GM10847 (cell line): ENCODE data around the gene TMED3.

Source experiments
- POLR2A ChIP-seq: IDR thresholded peaks from 2 replicates; pipeline ENCODE4 v1.6.1; 2011; ENCODE audit not compliant: insufficient read length; ENCODE audit errors: extremely low read depth

TMED3 gene

GRCh38 chr15:79310985-79311900, at the start of gene TMED3:
Gene TMED3 (plus strand): TSS chr15:79311112. CDS start chr15:79311250, 138 bp downstream.
- peak; percentile 81 for TF ChIP-seq POLR2A

GRCh38 chr15:79261836-79262235, 49.1 kb upstream of the TMED3 start:
- no peak for TF ChIP-seq POLR2A

DNA sequence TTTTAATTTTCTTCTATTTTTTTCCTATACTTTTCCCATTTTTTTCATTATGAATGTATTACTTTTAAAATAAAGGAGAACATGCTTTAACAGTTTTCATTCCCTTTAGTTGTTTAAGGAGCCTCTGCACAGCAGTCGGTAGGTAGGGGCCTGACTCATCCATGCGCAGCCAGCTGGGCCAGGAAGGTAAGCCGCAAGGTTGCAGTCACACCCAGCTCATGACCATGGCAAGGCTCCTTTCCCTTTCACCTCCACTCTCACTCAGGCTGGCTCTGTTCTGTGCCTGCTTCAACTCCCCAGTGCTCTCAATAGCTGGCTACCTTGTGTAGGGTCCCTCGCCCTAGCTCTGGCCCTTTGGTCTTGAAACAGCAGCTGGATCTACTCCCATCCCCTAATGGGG, 45.7 kb upstream of the TMED3 start:
- no peak for TF ChIP-seq POLR2A

- TF ChIP-seq POLR2A, result no peak
Measured at GRCh38 chr15:79265987-79266579, 44.8 kb upstream of the TMED3 start.

DNA sequence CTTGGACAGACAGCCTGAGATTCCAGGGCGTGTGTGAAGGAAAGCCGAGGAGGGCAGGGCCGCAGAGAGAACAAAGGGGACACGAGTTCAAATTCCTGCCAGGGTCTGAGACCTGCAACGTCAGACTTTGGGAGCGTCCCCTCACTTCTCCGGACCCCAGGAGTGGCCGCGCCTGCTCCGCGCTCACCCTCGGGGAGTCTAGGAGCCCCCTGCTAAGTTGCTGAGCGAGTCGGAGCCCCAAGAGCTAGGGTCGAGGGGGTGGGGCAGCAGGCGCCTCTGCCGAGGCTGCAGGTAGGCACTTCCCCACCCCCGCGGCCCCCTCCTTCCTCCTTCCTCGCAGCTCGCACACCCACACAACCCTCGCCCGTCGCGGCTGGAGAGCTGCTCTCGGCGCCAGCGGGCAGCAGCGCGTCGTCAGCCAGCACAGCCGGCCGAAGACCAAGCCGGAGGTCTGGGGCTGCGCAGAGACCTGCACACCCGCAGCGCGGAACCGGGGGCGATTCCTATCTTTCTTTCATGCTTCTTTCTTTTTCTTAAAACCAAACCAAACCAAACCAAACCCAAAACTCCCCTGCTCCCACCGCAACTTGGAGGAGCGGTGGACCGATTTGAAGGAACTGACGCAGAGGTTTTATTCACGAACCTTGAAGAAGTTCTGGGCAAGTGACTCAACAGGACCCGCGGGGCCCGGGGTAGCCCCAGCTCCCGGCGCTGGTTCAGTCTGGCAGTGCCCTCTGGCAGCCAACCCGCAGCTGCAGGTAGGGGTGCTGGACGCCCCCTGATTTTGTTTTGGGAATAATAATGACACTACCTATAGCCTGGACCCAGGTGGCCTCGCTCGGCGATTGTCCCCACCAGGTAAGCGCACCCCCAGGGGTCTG, 28.3 kb upstream of the TMED3 start, which contains the start of gene ANKRD34C:
Gene ANKRD34C, plus strand, starts transcription at position 352 of the 881 bp plus-strand sequence. CDS start 10,563 bp downstream, outside the sequence.
- no peak for TF ChIP-seq POLR2A

- no peak for TF ChIP-seq POLR2A
Measured at GRCh38 chr15:79283252-79284048, 27.5 kb upstream of the TMED3 start.

- TF ChIP-seq POLR2A, result no peak
Measured at GRCh38 chr15:79290642-79291275, 20.2 kb upstream of the TMED3 start.

- no peak for TF ChIP-seq POLR2A
Measured at GRCh38 chr15:79292011-79292410, 18.9 kb upstream of the TMED3 start.

- TF ChIP-seq POLR2A, result no peak
Measured at GRCh38 chr15:79294075-79294474, 16.8 kb upstream of the TMED3 start.

GRCh38 chr15:79296583-79296982, 14.3 kb upstream of the TMED3 start:
- no peak for TF ChIP-seq POLR2A

DNA sequence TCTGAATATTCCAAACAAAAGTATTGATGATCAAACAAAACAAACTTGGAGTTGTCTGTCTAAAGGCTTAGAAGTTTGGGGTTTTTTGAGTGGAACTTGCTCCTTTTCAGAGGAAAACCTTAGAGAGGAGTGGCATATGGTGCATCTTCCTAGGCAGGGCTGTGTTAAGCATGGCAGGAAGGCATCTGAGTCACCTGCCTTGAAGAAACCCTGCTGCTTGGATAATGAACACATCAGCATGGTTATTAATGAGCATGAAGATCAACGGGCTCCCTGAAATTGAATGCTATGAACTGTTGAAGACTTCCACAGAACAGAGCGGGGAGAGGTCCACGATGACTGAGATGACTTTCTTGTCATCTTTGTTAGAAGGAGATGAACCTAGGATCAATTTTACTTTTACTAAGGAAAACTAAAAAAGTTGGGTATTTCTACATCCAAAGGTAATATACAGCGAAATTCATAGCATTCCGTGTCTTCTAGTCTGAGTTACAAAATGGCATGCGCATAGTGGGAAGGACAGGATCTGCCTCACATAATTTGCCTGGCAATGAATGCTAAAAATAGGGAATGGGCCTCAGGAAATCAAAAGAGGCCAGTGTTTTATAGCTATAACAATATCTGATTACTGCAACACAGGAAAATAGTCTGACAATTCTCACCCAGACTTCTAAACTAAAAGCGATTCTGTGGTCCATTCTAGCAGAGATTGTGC, 11.6 kb upstream of the TMED3 start:
- TF ChIP-seq POLR2A, result no peak

DNA sequence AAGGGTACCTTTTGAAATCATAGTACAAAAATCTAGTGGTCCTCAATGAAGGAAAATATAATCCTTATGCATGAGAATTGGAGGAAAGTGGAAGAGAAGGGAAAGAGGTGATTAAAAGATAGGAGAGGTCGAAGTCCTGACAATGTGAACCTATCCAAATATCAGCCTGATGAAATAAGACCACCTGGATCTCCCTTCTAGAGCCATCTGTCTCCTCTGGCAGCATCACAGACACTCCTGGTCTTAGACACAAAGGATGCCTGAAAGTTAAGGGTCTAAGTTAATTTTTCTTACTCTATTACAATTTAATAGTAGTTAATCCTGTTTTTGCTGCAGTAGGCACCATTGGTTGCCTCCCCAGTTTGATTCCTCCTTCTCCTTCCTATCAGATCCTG, 11.1 kb upstream of the TMED3 start:
- TF ChIP-seq POLR2A, result no peak

DNA sequence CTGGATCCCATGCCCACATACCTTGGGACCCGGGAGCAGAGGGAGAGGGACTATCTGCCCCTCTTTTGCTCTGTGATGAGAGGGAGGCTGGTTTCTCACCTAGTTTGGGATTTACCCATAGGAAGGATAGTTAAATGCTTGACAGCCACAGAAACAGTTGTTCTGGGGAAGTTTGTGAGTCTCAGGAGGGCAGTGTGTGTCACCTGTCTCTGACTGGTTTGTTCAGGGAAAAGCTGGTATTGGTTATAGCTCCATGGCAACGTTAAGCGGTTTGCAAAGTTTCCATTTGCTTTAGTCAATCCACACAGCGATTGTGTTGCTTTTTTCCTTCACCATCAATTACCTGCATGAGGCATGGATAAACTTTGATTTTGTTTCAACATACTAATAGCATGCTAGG, 3.7 kb upstream of the TMED3 start:
- no peak for TF ChIP-seq POLR2A

DNA sequence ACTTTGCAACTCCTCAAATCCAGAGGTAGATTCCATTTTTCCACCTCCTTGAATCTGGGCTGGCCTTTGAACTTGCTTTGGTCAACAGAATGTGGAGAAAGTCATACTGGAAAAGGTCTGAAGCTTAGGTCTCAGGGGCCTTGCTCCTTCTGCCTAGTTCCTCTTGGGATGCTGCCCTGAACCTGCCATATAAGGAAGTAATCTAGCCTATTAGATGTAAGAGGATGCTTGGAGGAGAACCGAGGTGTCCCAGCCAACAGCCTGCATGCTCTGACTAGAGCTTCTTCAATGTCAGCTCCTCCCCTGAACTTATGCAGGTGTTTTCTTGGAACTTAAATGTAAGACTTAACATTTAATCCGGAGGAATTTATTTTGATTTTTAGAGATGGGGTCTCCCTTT, 2.0 kb upstream of the TMED3 start:
- TF ChIP-seq POLR2A, result no peak

DNA sequence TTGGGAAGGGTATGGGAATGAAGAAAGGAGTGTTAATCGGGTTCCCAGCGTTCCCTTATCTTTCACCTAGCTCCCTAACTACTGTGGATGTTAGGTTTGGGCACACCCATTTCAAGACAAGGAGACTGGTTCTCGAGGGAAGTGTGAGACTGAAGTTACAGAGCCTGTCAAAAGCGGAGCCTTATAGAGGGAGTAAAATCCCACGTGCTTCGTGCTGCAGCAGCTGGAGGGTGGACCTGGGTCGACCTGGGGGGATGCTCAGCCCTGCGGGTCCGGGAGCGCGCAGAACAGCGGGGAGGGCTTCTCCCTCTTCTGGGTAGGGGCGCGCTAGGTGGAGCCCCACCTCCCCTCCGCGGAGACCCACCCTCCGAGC, 314 bp upstream of the TMED3 start:
- no peak for TF ChIP-seq POLR2A
